Measurements from ENCODE around the gene MORN3.

MORN3 gene

DNA sequence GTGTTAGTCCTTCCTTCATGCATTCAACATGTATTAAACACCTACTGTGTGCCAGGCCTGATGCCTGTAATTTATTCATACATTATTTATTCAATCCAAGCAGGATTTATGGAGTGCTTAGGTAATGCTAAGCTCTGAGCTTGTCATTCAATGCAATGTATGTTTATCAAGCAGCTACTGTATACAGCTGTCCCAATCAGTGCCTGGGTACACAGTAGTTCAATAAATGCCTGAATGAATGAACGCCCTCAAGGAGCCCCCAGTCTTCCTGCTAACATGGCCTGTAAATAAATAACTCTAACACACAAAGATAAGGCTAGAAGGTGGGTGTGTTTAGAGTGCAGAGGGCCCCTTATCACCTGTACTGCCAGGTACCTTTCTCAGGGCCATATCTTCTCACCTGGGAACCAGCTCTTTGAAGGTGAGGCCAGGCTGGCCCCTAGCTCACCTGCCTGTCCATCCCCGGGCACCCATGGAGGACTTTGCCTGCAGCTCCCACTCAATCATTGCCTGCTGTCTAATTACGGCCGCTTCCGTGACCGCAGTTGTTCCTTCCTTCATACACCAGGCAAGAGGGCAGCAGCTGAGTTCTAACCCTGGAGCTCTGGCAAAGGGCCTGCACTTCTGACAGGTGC is 68.6 kb downstream of the MORN3 start:
- no peaks in the 10 kb centered on the region for H3K4me1 ChIP-seq (ENCODE audit: insufficient read depth, low read length, poor library complexity, severe bottlenecking)
- no peaks in the 10 kb centered on the region for H3K9me2 ChIP-seq (replicated peaks; ENCODE audit: low read depth, low read length)
- H3K4me2 ChIP-seq (ENCODE audit: low read depth, low read length, poor library complexity, severe bottlenecking) = no peak overlapping the region
- no peaks in the 10 kb centered on the region for H4K20me1 ChIP-seq (ENCODE audit: insufficient read depth, low read length, poor library complexity, severe bottlenecking)
- no peak overlapping the region for H2AFZ ChIP-seq (ENCODE audit: low read length)
- H3K9me3 ChIP-seq (ENCODE audit: insufficient read depth, low read depth, low read length) = no peaks in the 10 kb centered on the region
- no peak overlapping the region for H3K4me3 ChIP-seq (ENCODE audit: low read length, poor library complexity, severe bottlenecking)
- no peaks in the 10 kb centered on the region for H3K36me3 ChIP-seq (ENCODE audit: insufficient read depth, low read length)
- no peak for TF ChIP-seq EZH2phosphoT487 (IDR thresholded peaks at IDR 0.05; ENCODE audit: borderline replicate concordance)
- TF ChIP-seq CTCF (conservative IDR thresholded peaks at IDR 0.05; ENCODE audit: low read length) = no peak
- H3K79me2 ChIP-seq (ENCODE audit: insufficient read depth, low read length) = no peaks in the 10 kb centered on the region
- no peaks in the 10 kb centered on the region for H3F3A ChIP-seq (ENCODE audit: low read depth)
- no peak overlapping the region for H3K9ac ChIP-seq (ENCODE audit: low read depth, low read length, poor library complexity, severe bottlenecking)
- H3K27me3 ChIP-seq (ENCODE audit: insufficient read depth, low read length, poor library complexity, severe bottlenecking) = no peaks in the 10 kb centered on the region

Data from Loucy (cell line).